Gastroesophageal sphincter (tissue), 3 donors: Measurements from ENCODE around the gene TRIO.

ENCODE experiments used
- EP300 ChIP-seq: sonication (generic); formaldehyde crosslinking; IDR thresholded peaks from one replicate; pipeline ENCODE4 v1.6.1; 2017; ENCODE audit warnings: antibody characterized with exemption, mild to moderate bottlenecking
- TF ChIP-seq, protein P1 (sequence below), 4 experiments: fragments of 200-600 bp in 2 of 4; fragments of 450-650 bp in 2 of 4; sonication (generic) in 1 of 4; IDR thresholded peaks; one replicate each; pipeline ENCODE4 v1.5.1; 2017 to 2019; ENCODE audit warnings: antibody characterized with exemption in 4 of 4, mild to moderate bottlenecking in 2 of 4, moderate library complexity in 2 of 4

DNA sequence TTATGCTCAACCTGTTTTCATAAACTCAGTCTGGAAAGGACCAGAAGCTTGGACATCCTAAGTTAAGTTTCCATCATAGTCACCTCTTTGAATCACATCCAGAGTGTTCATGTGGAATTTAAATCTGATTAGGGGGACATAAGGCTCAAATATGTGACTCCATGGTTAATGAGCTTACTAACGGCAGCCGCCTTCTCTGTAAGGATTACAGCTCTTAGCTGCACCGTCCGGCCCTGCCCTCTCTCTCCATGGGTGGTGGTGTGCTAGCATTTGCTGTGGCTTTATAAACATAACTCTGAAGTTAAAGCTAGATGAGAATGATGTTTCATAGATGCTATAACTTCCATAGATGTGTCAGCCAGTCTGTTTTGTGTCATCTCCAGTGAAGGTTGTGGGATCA lies 156.5 kb downstream of the TRIO start:
- no peak for TF ChIP-seq EP300
- TF ChIP-seq, protein P1, sequence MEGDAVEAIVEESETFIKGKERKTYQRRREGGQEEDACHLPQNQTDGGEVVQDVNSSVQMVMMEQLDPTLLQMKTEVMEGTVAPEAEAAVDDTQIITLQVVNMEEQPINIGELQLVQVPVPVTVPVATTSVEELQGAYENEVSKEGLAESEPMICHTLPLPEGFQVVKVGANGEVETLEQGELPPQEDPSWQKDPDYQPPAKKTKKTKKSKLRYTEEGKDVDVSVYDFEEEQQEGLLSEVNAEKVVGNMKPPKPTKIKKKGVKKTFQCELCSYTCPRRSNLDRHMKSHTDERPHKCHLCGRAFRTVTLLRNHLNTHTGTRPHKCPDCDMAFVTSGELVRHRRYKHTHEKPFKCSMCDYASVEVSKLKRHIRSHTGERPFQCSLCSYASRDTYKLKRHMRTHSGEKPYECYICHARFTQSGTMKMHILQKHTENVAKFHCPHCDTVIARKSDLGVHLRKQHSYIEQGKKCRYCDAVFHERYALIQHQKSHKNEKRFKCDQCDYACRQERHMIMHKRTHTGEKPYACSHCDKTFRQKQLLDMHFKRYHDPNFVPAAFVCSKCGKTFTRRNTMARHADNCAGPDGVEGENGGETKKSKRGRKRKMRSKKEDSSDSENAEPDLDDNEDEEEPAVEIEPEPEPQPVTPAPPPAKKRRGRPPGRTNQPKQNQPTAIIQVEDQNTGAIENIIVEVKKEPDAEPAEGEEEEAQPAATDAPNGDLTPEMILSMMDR (IDR thresholded peaks at IDR 0.05): no peak
